Measurements from ENCODE around the gene GRB2. TPM values are rescaled to one million over a fixed set of nuclear protein-coding genes. Genes with fewer than 3 reads are reported as not detected.

Gene GRB2
- total and polyA plus RNA-seq, 2 of the 8 experiments (the other 6 are each of a cell fraction or from before 2014, with no cell fraction given) = 44.2 to 101 TPM

DNA sequence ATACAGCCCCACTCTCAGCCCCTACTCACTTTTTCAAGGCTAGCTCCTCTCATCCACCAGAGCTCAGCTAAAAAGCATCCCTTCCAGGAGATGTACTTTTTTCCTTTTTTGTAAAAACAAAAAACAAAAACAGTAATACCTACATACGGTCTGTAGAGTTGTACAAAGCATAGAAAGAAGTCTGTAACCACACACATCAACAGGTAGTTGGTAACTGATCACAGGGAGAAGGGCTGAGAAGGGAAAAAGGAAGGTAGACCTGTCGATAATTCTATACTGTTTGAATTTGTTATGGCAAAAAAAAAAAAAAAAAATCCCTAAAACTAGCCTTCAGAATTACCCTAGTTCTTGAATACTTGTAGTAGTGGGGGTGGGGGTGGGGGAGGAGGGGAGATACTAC, 117.1 kb downstream of the GRB2 start (continued):
- TF ChIP-seq, protein P1, sequence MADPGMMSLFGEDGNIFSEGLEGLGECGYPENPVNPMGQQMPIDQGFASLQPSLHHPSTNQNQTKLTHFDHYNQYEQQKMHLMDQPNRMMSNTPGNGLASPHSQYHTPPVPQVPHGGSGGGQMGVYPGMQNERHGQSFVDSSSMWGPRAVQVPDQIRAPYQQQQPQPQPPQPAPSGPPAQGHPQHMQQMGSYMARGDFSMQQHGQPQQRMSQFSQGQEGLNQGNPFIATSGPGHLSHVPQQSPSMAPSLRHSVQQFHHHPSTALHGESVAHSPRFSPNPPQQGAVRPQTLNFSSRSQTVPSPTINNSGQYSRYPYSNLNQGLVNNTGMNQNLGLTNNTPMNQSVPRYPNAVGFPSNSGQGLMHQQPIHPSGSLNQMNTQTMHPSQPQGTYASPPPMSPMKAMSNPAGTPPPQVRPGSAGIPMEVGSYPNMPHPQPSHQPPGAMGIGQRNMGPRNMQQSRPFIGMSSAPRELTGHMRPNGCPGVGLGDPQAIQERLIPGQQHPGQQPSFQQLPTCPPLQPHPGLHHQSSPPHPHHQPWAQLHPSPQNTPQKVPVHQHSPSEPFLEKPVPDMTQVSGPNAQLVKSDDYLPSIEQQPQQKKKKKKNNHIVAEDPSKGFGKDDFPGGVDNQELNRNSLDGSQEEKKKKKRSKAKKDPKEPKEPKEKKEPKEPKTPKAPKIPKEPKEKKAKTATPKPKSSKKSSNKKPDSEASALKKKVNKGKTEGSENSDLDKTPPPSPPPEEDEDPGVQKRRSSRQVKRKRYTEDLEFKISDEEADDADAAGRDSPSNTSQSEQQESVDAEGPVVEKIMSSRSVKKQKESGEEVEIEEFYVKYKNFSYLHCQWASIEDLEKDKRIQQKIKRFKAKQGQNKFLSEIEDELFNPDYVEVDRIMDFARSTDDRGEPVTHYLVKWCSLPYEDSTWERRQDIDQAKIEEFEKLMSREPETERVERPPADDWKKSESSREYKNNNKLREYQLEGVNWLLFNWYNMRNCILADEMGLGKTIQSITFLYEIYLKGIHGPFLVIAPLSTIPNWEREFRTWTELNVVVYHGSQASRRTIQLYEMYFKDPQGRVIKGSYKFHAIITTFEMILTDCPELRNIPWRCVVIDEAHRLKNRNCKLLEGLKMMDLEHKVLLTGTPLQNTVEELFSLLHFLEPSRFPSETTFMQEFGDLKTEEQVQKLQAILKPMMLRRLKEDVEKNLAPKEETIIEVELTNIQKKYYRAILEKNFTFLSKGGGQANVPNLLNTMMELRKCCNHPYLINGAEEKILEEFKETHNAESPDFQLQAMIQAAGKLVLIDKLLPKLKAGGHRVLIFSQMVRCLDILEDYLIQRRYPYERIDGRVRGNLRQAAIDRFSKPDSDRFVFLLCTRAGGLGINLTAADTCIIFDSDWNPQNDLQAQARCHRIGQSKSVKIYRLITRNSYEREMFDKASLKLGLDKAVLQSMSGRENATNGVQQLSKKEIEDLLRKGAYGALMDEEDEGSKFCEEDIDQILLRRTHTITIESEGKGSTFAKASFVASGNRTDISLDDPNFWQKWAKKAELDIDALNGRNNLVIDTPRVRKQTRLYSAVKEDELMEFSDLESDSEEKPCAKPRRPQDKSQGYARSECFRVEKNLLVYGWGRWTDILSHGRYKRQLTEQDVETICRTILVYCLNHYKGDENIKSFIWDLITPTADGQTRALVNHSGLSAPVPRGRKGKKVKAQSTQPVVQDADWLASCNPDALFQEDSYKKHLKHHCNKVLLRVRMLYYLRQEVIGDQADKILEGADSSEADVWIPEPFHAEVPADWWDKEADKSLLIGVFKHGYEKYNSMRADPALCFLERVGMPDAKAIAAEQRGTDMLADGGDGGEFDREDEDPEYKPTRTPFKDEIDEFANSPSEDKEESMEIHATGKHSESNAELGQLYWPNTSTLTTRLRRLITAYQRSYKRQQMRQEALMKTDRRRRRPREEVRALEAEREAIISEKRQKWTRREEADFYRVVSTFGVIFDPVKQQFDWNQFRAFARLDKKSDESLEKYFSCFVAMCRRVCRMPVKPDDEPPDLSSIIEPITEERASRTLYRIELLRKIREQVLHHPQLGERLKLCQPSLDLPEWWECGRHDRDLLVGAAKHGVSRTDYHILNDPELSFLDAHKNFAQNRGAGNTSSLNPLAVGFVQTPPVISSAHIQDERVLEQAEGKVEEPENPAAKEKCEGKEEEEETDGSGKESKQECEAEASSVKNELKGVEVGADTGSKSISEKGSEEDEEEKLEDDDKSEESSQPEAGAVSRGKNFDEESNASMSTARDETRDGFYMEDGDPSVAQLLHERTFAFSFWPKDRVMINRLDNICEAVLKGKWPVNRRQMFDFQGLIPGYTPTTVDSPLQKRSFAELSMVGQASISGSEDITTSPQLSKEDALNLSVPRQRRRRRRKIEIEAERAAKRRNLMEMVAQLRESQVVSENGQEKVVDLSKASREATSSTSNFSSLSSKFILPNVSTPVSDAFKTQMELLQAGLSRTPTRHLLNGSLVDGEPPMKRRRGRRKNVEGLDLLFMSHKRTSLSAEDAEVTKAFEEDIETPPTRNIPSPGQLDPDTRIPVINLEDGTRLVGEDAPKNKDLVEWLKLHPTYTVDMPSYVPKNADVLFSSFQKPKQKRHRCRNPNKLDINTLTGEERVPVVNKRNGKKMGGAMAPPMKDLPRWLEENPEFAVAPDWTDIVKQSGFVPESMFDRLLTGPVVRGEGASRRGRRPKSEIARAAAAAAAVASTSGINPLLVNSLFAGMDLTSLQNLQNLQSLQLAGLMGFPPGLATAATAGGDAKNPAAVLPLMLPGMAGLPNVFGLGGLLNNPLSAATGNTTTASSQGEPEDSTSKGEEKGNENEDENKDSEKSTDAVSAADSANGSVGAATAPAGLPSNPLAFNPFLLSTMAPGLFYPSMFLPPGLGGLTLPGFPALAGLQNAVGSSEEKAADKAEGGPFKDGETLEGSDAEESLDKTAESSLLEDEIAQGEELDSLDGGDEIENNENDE (IDR thresholded peaks at IDR 0.05; ENCODE audit: insufficient replicate concordance, low read length) = no peak
- TF ChIP-seq GTF2F1 (IDR thresholded peaks at IDR 0.05; ENCODE audit: borderline replicate concordance, low read depth, low read length) (no peak), TAF1 (IDR thresholded peaks at IDR 0.05; ENCODE audit: low read depth, low read length) (no peak), RAD21 (IDR thresholded peaks at IDR 0.05 in 1 of 2, conservative IDR thresholded peaks at IDR 0.05 in 1 of 2; ENCODE audit: low read depth in 2 of 2, low read length in 2 of 2) (no peak), SAP30 (IDR thresholded peaks at IDR 0.05; ENCODE audit: insufficient read depth, insufficient replicate concordance, low read length) (no peak), POLR2A (IDR thresholded peaks at IDR 0.05; ENCODE audit: control extremely low read depth in 1 of 2, low read depth in 2 of 2, low read length in 2 of 2) (no peak), TEAD4 (IDR thresholded peaks at IDR 0.05; ENCODE audit: low read depth, low read length) (no peak)
- TF ChIP-seq, protein P2, sequence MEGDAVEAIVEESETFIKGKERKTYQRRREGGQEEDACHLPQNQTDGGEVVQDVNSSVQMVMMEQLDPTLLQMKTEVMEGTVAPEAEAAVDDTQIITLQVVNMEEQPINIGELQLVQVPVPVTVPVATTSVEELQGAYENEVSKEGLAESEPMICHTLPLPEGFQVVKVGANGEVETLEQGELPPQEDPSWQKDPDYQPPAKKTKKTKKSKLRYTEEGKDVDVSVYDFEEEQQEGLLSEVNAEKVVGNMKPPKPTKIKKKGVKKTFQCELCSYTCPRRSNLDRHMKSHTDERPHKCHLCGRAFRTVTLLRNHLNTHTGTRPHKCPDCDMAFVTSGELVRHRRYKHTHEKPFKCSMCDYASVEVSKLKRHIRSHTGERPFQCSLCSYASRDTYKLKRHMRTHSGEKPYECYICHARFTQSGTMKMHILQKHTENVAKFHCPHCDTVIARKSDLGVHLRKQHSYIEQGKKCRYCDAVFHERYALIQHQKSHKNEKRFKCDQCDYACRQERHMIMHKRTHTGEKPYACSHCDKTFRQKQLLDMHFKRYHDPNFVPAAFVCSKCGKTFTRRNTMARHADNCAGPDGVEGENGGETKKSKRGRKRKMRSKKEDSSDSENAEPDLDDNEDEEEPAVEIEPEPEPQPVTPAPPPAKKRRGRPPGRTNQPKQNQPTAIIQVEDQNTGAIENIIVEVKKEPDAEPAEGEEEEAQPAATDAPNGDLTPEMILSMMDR (IDR thresholded peaks at IDR 0.05; ENCODE audit: control extremely low read depth in 1 of 3, insufficient read depth in 1 of 3, low read depth in 1 of 3, low read length in 3 of 3) = no peak

Data from H1 (cell line).